ENCODE results near the gene GALE.

DNA sequence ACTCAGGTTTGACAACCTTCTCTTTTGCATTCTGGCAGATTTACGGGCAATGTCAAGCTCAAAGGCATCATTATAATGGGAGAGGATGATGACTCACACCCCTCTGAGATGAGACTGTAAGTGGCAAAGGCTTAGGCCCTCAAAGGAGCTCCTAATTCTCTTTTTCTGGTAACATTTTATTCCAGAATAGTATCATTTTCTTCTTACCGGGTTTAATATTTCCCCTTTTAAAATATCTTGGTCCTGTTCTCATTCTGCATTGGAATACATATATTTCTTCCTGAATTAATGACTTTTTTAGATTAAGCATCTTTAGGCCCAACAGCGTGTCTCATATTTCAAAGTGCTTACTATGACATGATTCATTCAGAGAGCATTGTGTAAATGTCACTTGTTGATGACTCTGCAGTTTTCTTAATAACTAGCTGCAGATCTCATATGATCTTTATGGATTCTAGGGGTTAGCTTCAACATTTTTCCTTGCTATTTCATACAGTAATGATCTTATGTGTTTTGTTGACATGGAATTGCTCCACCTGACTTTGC is 20.7 kb downstream of the GALE start:
- TF ChIP-seq POLR2AphosphoS5 (IDR thresholded peaks at IDR 0.05; ENCODE audit: borderline replicate concordance, low read depth, low read length) (no peak), EZH2 (IDR thresholded peaks at IDR 0.05) (no peak), FOXP2 (optimal IDR thresholded peaks at IDR 0.05; ENCODE audit: control extremely low read depth, extremely low read length, insufficient read depth) (no peak)

All from SK-N-MC (cell line).